HepG2 (cell line): Measurements from ENCODE around the gene SYCE3. TPM values are rescaled to one million over a fixed set of nuclear protein-coding genes. Genes with fewer than 3 reads are reported as not detected.
A peak's percentile ranks its signal among the peaks of the same experiment; 100 is the strongest.

Experiments used
- CEBPZ ChIP-seq: IDR thresholded peaks from 2 replicates; pipeline ENCODE4 v1.6.1; 2012; ENCODE audit warnings: low read length, improper control_type of control experiment
- ERF ChIP-seq: IDR thresholded peaks from 2 replicates; pipeline ENCODE4 v1.6.1; 2018; ENCODE audit warnings: missing biosample characterization, missing genetic modification reagents
- FOXC1 ChIP-seq: sonication (generic); formaldehyde crosslinking; IDR thresholded peaks from 2 replicates; pipeline ENCODE4 v1.8.0; 2022; ENCODE audit warnings: mild to moderate bottlenecking, missing genetic modification reagents, borderline replicate concordance
- GATAD1 ChIP-seq: IDR thresholded peaks from 2 replicates; pipeline ENCODE4 v1.6.1; 2016; ENCODE audit warnings: missing genetic modification reagents, missing compliant biosample characterization
- KDM4B ChIP-seq: sonication (generic); formaldehyde crosslinking; IDR thresholded peaks from 2 replicates; pipeline ENCODE4 v1.4.0; 2020; ENCODE audit warnings: missing genetic modification reagents
- PRMT3 ChIP-seq: sonication (generic); formaldehyde crosslinking; IDR thresholded peaks from 2 replicates; pipeline ENCODE4 v1.8.1; 2022; ENCODE audit warnings: low read depth, mild to moderate bottlenecking, moderate library complexity, missing genetic modification reagents, borderline replicate concordance
- RBM22 ChIP-seq: fragments of 200-400 bp; formaldehyde crosslinking; optimal IDR thresholded peaks from 2 replicates; pipeline ENCODE3; 2017; ENCODE audit warnings: mild to moderate bottlenecking, low read length, moderate library complexity
- SUZ12 ChIP-seq: fragments of 150-350 bp; IDR thresholded peaks from 2 replicates; pipeline ENCODE4 v1.6.1; 2014; ENCODE audit warnings: low read depth, low read length
- TIGD3 ChIP-seq: sonication (generic); formaldehyde crosslinking; IDR thresholded peaks from 2 replicates; pipeline ENCODE4 v1.5.1; 2020; ENCODE audit warnings: mild to moderate bottlenecking, missing genetic modification reagents, borderline replicate concordance
- TOPORS ChIP-seq: sonication (generic); formaldehyde crosslinking; IDR thresholded peaks from 2 replicates; pipeline ENCODE4 v1.8.0; 2023; ENCODE audit warnings: mild to moderate bottlenecking, missing genetic modification reagents
- TP53 ChIP-seq: sonication (generic); formaldehyde crosslinking; conservative IDR thresholded peaks from 2 replicates; pipeline ENCODE4 v1.4.0; 2020; ENCODE audit warnings: missing genetic modification reagents
- ZNF281 ChIP-seq: sonication (generic); formaldehyde crosslinking; IDR thresholded peaks from 2 replicates; pipeline ENCODE4 v1.4.0; 2020; ENCODE audit warnings: missing genetic modification reagents, borderline replicate concordance
- ZNF326 ChIP-seq: sonication (generic); formaldehyde crosslinking; IDR thresholded peaks from 2 replicates; pipeline ENCODE4 v1.4.0; 2020; ENCODE audit warnings: missing genetic modification reagents, borderline replicate concordance
- ZNF570 ChIP-seq: sonication (generic); formaldehyde crosslinking; IDR thresholded peaks from 2 replicates; pipeline ENCODE4 v1.4.0; 2020; ENCODE audit warnings: mild to moderate bottlenecking, missing genetic modification reagents, borderline replicate concordance
- ZNF607 ChIP-seq: sonication (generic); formaldehyde crosslinking; IDR thresholded peaks from 2 replicates; pipeline ENCODE4 v1.5.1; 2020; ENCODE audit warnings: missing genetic modification reagents, mild to moderate bottlenecking, borderline replicate concordance
- polyA plus RNA-seq, 8 experiments: library from polyadenylated mRNA; depleted of rRNA in 3 of 8; stranded (reverse) in 7 of 8; unstranded in 1 of 8; fragments of >200 nt; fragmentation: Illumina TruSeq in 4 of 8; extraction: Trizol in 4 of 8; gene quantifications; 2 replicates each; pipeline versions ENCODE4 v1.2.1 to v1.2.3, GENCODE V29; 2011 to 2016; ENCODE audit warnings: low read depth in 4 of 8, missing spikeins in 1 of 8, mixed read lengths in 1 of 8; ENCODE audit not compliant: insufficient read depth in 1 of 8
- total RNA-seq, 5 experiments: library from RNA; depleted of rRNA; stranded (reverse); fragments of >200 nt; fragmentation: Illumina TruSeq; extraction: Trizol; gene quantifications; 2 replicates each; pipeline ENCODE4 v1.2.3, GENCODE V29; 2016; ENCODE audit warnings: low read depth in 1 of 5
- TF ChIP-seq, protein P1 (sequence below): sonication (generic); formaldehyde crosslinking; IDR thresholded peaks from 2 replicates; pipeline ENCODE4; 2020; ENCODE audit warnings: missing genetic modification reagents, mild to moderate bottlenecking, borderline replicate concordance
- TF ChIP-seq, protein P2 (sequence below): sonication (generic); formaldehyde crosslinking; conservative IDR thresholded peaks from 2 replicates; pipeline ENCODE4 v1.4.0; 2020; ENCODE audit warnings: missing genetic modification reagents

The SYCE3 gene
- total and polyA plus RNA-seq, 2 of the 13 experiments (the other 11 are each of a cell fraction or from before 2014, with no cell fraction given), result not detected

DNA sequence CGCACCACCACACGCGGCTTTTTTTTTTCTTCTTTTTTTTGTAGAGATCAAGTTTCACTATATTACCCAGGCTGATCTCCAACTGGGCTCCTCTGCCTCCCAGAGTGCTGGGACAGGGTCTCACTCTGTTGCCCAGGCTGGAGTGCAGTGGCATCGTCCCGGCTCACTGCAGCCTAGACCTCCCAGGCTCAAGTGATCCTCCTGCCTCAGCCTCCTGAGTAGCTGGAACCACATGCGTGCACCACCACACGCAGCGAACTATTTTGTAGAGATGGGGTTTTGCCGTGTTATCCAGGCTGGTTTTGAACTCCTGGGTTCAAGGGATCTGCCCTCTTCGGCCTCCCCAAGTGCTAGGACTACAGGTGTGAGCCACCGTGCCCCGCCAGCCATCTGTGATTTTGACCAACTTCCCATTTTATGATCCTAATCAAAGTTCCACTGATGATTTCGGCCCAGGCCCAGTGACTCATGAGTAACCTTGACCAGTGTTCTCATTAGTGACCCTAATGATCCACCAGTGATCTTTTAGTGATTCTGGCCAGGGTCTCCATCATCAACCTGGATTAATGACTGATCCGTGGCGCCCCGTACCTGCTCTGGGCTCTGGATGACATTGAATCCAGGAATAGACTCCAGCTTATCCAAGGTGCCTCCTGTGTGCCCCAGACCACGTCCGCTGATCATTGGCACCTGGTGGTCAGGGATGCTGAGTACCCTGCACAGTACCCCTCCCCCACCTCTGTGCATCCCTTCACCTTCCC lies 34.6 kb downstream of the SYCE3 start (continued):
- TF ChIP-seq SUZ12 (no peak), CEBPZ (no peak), TP53 (CRISPR knock-in tag) (no peak), TIGD3 (no peak), RBM22 (peak; percentile 16), ERF (CRISPR knock-in tag) (no peak), TOPORS (CRISPR knock-in tag) (no peak), FOXC1 (CRISPR knock-in tag) (no peak), GATAD1 (CRISPR knock-in tag) (no peak), ZNF570 (CRISPR knock-in tag) (no peak), ZNF326 (CRISPR knock-in tag) (0 out of 2 replicates have a peak, but pooled peaks have one; percentile 22), ZNF281 (CRISPR knock-in tag) (peak; percentile 71; the same call in 1 of the 2 replicates), PRMT3 (no peak), KDM4B (CRISPR knock-in tag) (no peak), ZNF607 (CRISPR knock-in tag) (no peak)
- TF ChIP-seq, protein P1, sequence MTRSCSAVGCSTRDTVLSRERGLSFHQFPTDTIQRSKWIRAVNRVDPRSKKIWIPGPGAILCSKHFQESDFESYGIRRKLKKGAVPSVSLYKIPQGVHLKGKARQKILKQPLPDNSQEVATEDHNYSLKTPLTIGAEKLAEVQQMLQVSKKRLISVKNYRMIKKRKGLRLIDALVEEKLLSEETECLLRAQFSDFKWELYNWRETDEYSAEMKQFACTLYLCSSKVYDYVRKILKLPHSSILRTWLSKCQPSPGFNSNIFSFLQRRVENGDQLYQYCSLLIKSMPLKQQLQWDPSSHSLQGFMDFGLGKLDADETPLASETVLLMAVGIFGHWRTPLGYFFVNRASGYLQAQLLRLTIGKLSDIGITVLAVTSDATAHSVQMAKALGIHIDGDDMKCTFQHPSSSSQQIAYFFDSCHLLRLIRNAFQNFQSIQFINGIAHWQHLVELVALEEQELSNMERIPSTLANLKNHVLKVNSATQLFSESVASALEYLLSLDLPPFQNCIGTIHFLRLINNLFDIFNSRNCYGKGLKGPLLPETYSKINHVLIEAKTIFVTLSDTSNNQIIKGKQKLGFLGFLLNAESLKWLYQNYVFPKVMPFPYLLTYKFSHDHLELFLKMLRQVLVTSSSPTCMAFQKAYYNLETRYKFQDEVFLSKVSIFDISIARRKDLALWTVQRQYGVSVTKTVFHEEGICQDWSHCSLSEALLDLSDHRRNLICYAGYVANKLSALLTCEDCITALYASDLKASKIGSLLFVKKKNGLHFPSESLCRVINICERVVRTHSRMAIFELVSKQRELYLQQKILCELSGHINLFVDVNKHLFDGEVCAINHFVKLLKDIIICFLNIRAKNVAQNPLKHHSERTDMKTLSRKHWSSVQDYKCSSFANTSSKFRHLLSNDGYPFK (CRISPR knock-in tag), result no peak
- TF ChIP-seq, protein P2, sequence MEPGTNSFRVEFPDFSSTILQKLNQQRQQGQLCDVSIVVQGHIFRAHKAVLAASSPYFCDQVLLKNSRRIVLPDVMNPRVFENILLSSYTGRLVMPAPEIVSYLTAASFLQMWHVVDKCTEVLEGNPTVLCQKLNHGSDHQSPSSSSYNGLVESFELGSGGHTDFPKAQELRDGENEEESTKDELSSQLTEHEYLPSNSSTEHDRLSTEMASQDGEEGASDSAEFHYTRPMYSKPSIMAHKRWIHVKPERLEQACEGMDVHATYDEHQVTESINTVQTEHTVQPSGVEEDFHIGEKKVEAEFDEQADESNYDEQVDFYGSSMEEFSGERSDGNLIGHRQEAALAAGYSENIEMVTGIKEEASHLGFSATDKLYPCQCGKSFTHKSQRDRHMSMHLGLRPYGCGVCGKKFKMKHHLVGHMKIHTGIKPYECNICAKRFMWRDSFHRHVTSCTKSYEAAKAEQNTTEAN (CRISPR knock-in tag), result no peak
